Measurements from ENCODE around the gene KSR1. TPM values are rescaled to one million over a fixed set of nuclear protein-coding genes. Genes with fewer than 3 reads are reported as not detected.

KSR1 gene
- polyA plus RNA-seq, 1 donor from 2014 or later, result 9.2 TPM

DNA sequence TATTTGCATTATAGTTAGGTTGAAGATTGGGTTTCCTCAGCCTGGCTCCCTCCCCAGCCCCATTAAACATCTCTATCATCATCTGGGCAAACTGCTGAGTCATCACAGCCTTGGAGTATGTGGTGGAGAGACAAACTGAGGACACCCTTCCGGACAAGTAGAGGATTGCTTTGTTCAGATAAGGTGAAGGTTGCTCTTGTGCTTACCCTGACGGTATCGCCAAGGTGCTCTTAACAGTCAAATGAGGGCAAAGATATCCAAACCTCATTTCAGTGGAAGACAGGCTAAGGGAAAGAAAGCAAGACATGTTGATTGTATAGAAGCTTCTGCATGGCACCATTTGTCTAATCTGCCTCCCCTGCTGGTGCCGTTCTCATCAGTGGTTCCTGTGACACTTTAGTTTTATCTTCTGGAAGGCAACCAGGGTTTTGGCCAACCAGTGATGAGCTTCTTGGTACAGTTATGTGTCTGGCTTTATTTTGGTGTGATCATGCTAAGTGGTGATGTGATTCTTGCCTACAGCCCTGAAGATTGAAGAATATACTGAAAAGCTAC lies 117.8 kb downstream of the KSR1 start:
- no peak overlapping the region for H3K9ac ChIP-seq (ENCODE audit: low read length)
- no peaks in the 10 kb centered on the region for H4K20me1 ChIP-seq (ENCODE audit: insufficient read depth)
- no peaks in the 10 kb centered on the region for H3K9me2 ChIP-seq (ENCODE audit: insufficient read depth, low read length)
- no peaks in the 10 kb centered on the region for H3K79me2 ChIP-seq (replicated peaks; ENCODE audit: insufficient read depth, low read length)
- no peak overlapping the region for H3K4me2 ChIP-seq (ENCODE audit: low read length)
- H2AFZ ChIP-seq (ENCODE audit: low read depth, low read length), result no peak overlapping the region
- H3K36me3 ChIP-seq (ENCODE audit: insufficient read depth, low read length), result no peaks in the 10 kb centered on the region
- no peak overlapping the region for H3K27ac ChIP-seq (ENCODE audit: low read length)
- no peaks in the 10 kb centered on the region for H3K27me3 ChIP-seq (ENCODE audit: insufficient read depth, low read depth, low read length)
- no peaks in the 10 kb centered on the region for H3K9me3 ChIP-seq (ENCODE audit: low read length)
- no peaks in the 10 kb centered on the region for H3F3A ChIP-seq (ENCODE audit: insufficient read depth, low read length, poor library complexity, severe bottlenecking)
- TF ChIP-seq SMC3 (conservative IDR thresholded peaks at IDR 0.05; ENCODE audit: poor library complexity) (no peak), TAF1 (IDR thresholded peaks at IDR 0.05; ENCODE audit: low read depth) (no peak), MXI1 (conservative IDR thresholded peaks at IDR 0.05; ENCODE audit: poor library complexity, severe bottlenecking) (no peak), RAD21 (conservative IDR thresholded peaks at IDR 0.05) (no peak), EP300 (conservative IDR thresholded peaks at IDR 0.05; ENCODE audit: poor library complexity, severe bottlenecking) (no peak), EZH2 (IDR thresholded peaks at IDR 0.05; ENCODE audit: borderline replicate concordance, insufficient read depth, low read length, poor library complexity, severe bottlenecking) (no peak), POLR2AphosphoS5 (IDR thresholded peaks at IDR 0.05) (no peak)
- TF ChIP-seq, protein P1, sequence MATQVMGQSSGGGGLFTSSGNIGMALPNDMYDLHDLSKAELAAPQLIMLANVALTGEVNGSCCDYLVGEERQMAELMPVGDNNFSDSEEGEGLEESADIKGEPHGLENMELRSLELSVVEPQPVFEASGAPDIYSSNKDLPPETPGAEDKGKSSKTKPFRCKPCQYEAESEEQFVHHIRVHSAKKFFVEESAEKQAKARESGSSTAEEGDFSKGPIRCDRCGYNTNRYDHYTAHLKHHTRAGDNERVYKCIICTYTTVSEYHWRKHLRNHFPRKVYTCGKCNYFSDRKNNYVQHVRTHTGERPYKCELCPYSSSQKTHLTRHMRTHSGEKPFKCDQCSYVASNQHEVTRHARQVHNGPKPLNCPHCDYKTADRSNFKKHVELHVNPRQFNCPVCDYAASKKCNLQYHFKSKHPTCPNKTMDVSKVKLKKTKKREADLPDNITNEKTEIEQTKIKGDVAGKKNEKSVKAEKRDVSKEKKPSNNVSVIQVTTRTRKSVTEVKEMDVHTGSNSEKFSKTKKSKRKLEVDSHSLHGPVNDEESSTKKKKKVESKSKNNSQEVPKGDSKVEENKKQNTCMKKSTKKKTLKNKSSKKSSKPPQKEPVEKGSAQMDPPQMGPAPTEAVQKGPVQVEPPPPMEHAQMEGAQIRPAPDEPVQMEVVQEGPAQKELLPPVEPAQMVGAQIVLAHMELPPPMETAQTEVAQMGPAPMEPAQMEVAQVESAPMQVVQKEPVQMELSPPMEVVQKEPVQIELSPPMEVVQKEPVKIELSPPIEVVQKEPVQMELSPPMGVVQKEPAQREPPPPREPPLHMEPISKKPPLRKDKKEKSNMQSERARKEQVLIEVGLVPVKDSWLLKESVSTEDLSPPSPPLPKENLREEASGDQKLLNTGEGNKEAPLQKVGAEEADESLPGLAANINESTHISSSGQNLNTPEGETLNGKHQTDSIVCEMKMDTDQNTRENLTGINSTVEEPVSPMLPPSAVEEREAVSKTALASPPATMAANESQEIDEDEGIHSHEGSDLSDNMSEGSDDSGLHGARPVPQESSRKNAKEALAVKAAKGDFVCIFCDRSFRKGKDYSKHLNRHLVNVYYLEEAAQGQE (IDR thresholded peaks at IDR 0.05; ENCODE audit: borderline replicate concordance), result no peak
- TF ChIP-seq, protein P2, sequence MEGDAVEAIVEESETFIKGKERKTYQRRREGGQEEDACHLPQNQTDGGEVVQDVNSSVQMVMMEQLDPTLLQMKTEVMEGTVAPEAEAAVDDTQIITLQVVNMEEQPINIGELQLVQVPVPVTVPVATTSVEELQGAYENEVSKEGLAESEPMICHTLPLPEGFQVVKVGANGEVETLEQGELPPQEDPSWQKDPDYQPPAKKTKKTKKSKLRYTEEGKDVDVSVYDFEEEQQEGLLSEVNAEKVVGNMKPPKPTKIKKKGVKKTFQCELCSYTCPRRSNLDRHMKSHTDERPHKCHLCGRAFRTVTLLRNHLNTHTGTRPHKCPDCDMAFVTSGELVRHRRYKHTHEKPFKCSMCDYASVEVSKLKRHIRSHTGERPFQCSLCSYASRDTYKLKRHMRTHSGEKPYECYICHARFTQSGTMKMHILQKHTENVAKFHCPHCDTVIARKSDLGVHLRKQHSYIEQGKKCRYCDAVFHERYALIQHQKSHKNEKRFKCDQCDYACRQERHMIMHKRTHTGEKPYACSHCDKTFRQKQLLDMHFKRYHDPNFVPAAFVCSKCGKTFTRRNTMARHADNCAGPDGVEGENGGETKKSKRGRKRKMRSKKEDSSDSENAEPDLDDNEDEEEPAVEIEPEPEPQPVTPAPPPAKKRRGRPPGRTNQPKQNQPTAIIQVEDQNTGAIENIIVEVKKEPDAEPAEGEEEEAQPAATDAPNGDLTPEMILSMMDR (IDR thresholded peaks at IDR 0.05; ENCODE audit: poor library complexity, severe bottlenecking), result no peak
- no peak overlapping the region for H3K4me3 ChIP-seq (ENCODE audit: low read length)

DNA sequence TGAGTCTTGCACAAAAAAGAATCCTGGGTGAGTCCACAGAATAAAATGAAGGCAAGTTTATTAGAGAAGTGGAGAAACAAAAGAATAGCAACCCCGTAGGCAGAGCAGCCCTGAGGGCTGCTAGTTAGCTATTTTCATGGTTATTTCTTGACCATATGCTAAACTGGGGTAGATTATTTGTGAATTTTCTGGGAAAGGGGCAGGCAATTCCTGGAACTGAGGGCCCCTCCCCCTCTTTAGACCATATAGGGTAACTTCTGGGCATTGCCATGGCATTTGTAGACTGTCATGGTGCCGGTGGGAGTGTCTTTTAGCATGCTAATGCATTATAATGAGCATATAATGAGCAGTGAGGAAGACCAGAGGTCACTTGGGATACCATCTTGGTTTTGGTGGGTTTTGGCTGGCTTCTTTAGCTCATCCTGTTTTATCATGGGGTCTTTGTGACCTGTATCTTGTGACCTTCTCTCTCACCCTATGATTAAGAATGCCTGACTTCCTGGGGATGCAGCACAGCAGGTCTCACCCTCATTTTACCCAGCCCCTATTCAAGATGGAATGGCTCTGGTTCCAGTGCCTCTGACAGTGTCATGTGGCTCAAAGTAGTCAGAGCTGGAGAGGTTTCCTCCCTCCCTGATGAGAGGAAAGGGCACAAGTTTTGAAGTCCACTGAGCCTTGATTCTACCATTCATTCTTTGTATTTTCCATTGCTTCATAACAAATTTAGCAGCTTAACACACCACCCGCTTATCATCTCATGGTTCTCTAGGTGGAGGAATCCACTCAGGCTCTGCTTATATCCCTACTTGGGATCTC lies 119.1 kb downstream of the KSR1 start:
- no peak overlapping the region for H3K4me3 ChIP-seq (ENCODE audit: low read length)
- H3K9me3 ChIP-seq (ENCODE audit: low read length), result no peaks in the 10 kb centered on the region
- no peaks in the 10 kb centered on the region for H3K36me3 ChIP-seq (ENCODE audit: insufficient read depth, low read length)
- no peaks in the 10 kb centered on the region for H3F3A ChIP-seq (ENCODE audit: insufficient read depth, low read length, poor library complexity, severe bottlenecking)
- no peaks in the 10 kb centered on the region for H3K79me2 ChIP-seq (replicated peaks; ENCODE audit: insufficient read depth, low read length)
- H3K9ac ChIP-seq (ENCODE audit: low read length), result no peak overlapping the region
- H3K27ac ChIP-seq (ENCODE audit: low read length), result no peak overlapping the region
- TF ChIP-seq, protein P1 (IDR thresholded peaks at IDR 0.05; ENCODE audit: borderline replicate concordance), result no peak
- TF ChIP-seq EP300 (conservative IDR thresholded peaks at IDR 0.05; ENCODE audit: poor library complexity, severe bottlenecking), result no peak
- H2AFZ ChIP-seq (ENCODE audit: low read depth, low read length), result no peak overlapping the region
- H4K20me1 ChIP-seq (ENCODE audit: insufficient read depth), result no peaks in the 10 kb centered on the region
- H3K4me2 ChIP-seq (ENCODE audit: low read length), result no peak overlapping the region
- H3K27me3 ChIP-seq (ENCODE audit: insufficient read depth, low read depth, low read length), result no peaks in the 10 kb centered on the region
- H3K9me2 ChIP-seq (ENCODE audit: insufficient read depth, low read length), result no peaks in the 10 kb centered on the region
